SK-N-SH treated with all-trans-retinoic acid at 6 μM for 48 hours (cell line): Measurements from ENCODE around the gene CACNA1C.

ENCODE experiments used
- ATAC-seq: fragments of 200-7000 bp; cut with Tn5 transposase; 3 replicates; pipeline ENCODE4 v1.9.1; 2020; ENCODE audit warnings: mild to moderate bottlenecking, moderate library complexity
- ARNTL ChIP-seq: fragments of 450-650 bp; formaldehyde crosslinking; IDR thresholded peaks from 2 replicates; pipeline ENCODE4 v1.5.0; 2020; ENCODE audit warnings: low read depth, mild to moderate bottlenecking, moderate library complexity, borderline replicate concordance
- BACH2 ChIP-seq: fragments of 250-450 bp; sonication (Bioruptor Pico); IDR thresholded peaks from 2 replicates; pipeline ENCODE4 v1.9.0; 2021; ENCODE audit warnings: mild to moderate bottlenecking, borderline replicate concordance
- CSRNP3 ChIP-seq: fragments of 250-450 bp; sonication (Bioruptor Pico); IDR thresholded peaks from 2 replicates; pipeline ENCODE4 v1.5.1; 2021; ENCODE audit warnings: mild to moderate bottlenecking, moderate library complexity
- ESRRG ChIP-seq: fragments of 250-450 bp; sonication (Bioruptor Pico); IDR thresholded peaks from 2 replicates; pipeline ENCODE4 v1.6.1; 2021; ENCODE audit warnings: mild to moderate bottlenecking
- GLIS3 ChIP-seq: fragments of 250-450 bp; sonication (Bioruptor Pico); IDR thresholded peaks from 2 replicates; pipeline ENCODE4 v1.5.0; 2020; ENCODE audit warnings: mild to moderate bottlenecking, moderate library complexity
- ISL1 ChIP-seq: fragments of 250-450 bp; sonication (Bioruptor Pico); IDR thresholded peaks from 2 replicates; pipeline ENCODE4 v2.1.2; 2022; ENCODE audit warnings: mild to moderate bottlenecking, moderate library complexity
- PPARA ChIP-seq: fragments of 250-450 bp; sonication (Bioruptor Pico); IDR thresholded peaks from 2 replicates; pipeline ENCODE4 v1.5.0; 2020; ENCODE audit warnings: mild to moderate bottlenecking, borderline replicate concordance
- RARB ChIP-seq: fragments of 250-450 bp; sonication (Bioruptor Pico); IDR thresholded peaks from 2 replicates; pipeline ENCODE4 v1.8.0; 2021; ENCODE audit warnings: mild to moderate bottlenecking, moderate library complexity
- SNAI2 ChIP-seq: fragments of 250-450 bp; sonication (Bioruptor Pico); IDR thresholded peaks from 2 replicates; pipeline ENCODE4 v1.5.0; 2020; ENCODE audit warnings: mild to moderate bottlenecking, moderate library complexity
- TCF4 ChIP-seq: fragments of 250-450 bp; sonication (Bioruptor Pico); IDR thresholded peaks from 2 replicates; pipeline ENCODE4 v1.8.0; 2021; ENCODE audit warnings: mild to moderate bottlenecking, moderate library complexity, borderline replicate concordance
- TOX ChIP-seq: fragments of 250-450 bp; sonication (Bioruptor Pico); IDR thresholded peaks from 2 replicates; pipeline ENCODE4 v1.8.0; 2021; ENCODE audit warnings: mild to moderate bottlenecking, moderate library complexity, borderline replicate concordance
- TSHZ2 ChIP-seq: fragments of 250-450 bp; sonication (Bioruptor Pico); IDR thresholded peaks from 2 replicates; pipeline ENCODE4 v1.5.0; 2020; ENCODE audit warnings: mild to moderate bottlenecking, moderate library complexity
- ZC3H10 ChIP-seq: fragments of 250-450 bp; sonication (Bioruptor Pico); IDR thresholded peaks from 2 replicates; pipeline ENCODE4 v1.5.1; 2021; ENCODE audit warnings: mild to moderate bottlenecking, moderate library complexity
- ZFP3 ChIP-seq: fragments of 250-450 bp; sonication (Bioruptor Pico); IDR thresholded peaks from 2 replicates; pipeline ENCODE4 v1.5.0; 2020; ENCODE audit warnings: mild to moderate bottlenecking, moderate library complexity
- ZNF565 ChIP-seq: fragments of 450-650 bp; formaldehyde crosslinking; conservative IDR thresholded peaks from 2 replicates; pipeline ENCODE4 v1.5.0; 2020; ENCODE audit warnings: low read depth, mild to moderate bottlenecking, moderate library complexity
- ZNF70 ChIP-seq: fragments of 450-650 bp; formaldehyde crosslinking; IDR thresholded peaks from 2 replicates; pipeline ENCODE4 v1.5.0; 2020; ENCODE audit warnings: mild to moderate bottlenecking, moderate library complexity
- ZNF8 ChIP-seq: fragments of 450-650 bp; formaldehyde crosslinking; IDR thresholded peaks from 2 replicates; pipeline ENCODE4 v1.5.0; 2020; ENCODE audit warnings: mild to moderate bottlenecking, moderate library complexity
- TF ChIP-seq, protein P1 (sequence below): fragments of 250-450 bp; sonication (Bioruptor Pico); IDR thresholded peaks from 2 replicates; pipeline ENCODE4 v1.5.1; 2020; ENCODE audit warnings: low read depth, mild to moderate bottlenecking, moderate library complexity
- TF ChIP-seq, protein P2 (sequence below): fragments of 250-450 bp; sonication (Bioruptor Pico); IDR thresholded peaks from 2 replicates; pipeline ENCODE4 v1.8.0; 2020; ENCODE audit warnings: mild to moderate bottlenecking, moderate library complexity, borderline replicate concordance

The CACNA1C gene

GRCh38 chr12:2286461-2287131, 233.8 kb downstream of the CACNA1C start:
- ATAC-seq = no peak
- TF ChIP-seq ZNF8 = no peak
- TF ChIP-seq ZC3H10 (CRISPR knock-in tag) = no peak
- TF ChIP-seq TSHZ2 (CRISPR knock-in tag) = no peak
- no peak for TF ChIP-seq RARB (CRISPR knock-in tag)
- no peak for TF ChIP-seq TOX (CRISPR knock-in tag)
- no peak for TF ChIP-seq CSRNP3
- TF ChIP-seq ESRRG (CRISPR knock-in tag) = no peak
- TF ChIP-seq, protein P1, sequence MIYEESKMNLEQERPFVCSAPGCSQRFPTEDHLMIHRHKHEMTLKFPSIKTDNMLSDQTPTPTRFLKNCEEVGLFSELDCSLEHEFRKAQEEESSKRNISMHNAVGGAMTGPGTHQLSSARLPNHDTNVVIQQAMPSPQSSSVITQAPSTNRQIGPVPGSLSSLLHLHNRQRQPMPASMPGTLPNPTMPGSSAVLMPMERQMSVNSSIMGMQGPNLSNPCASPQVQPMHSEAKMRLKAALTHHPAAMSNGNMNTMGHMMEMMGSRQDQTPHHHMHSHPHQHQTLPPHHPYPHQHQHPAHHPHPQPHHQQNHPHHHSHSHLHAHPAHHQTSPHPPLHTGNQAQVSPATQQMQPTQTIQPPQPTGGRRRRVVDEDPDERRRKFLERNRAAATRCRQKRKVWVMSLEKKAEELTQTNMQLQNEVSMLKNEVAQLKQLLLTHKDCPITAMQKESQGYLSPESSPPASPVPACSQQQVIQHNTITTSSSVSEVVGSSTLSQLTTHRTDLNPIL (CRISPR knock-in tag) = no peak
- no peak for TF ChIP-seq GLIS3 (CRISPR knock-in tag)
- TF ChIP-seq, protein P2, sequence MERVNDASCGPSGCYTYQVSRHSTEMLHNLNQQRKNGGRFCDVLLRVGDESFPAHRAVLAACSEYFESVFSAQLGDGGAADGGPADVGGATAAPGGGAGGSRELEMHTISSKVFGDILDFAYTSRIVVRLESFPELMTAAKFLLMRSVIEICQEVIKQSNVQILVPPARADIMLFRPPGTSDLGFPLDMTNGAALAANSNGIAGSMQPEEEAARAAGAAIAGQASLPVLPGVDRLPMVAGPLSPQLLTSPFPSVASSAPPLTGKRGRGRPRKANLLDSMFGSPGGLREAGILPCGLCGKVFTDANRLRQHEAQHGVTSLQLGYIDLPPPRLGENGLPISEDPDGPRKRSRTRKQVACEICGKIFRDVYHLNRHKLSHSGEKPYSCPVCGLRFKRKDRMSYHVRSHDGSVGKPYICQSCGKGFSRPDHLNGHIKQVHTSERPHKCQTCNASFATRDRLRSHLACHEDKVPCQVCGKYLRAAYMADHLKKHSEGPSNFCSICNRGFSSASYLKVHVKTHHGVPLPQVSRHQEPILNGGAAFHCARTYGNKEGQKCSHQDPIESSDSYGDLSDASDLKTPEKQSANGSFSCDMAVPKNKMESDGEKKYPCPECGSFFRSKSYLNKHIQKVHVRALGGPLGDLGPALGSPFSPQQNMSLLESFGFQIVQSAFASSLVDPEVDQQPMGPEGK (CRISPR knock-in tag) = no peak
- TF ChIP-seq SNAI2 = no peak
- TF ChIP-seq ARNTL = no peak
- no peak for TF ChIP-seq BACH2

DNA sequence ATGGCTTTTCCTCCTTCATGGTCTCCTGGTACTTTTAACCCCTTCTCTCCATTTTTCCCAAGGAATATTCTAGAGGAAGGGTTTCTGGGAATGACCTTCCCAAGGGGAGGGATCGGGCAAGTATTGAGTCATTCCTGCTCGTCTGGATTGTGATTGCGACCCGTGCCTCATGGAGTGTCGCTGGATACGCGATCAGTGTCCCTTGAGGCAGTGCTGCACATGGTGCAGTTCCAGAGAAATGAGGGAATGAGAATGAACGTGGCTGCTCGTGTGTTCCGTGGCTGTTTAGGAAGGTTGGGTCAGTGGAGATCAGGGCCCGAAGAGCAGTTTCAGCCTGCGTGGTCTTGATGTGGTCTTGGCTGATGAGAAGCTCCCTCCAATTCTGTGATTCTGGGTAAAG, 234.4 kb downstream of the CACNA1C start:
- no peak for ATAC-seq
- TF ChIP-seq ZNF70 (CRISPR knock-in tag) (no peak), PPARA (CRISPR knock-in tag) (no peak), CSRNP3 (no peak), ZFP3 (CRISPR knock-in tag) (no peak), ZC3H10 (CRISPR knock-in tag) (no peak), ISL1 (CRISPR knock-in tag) (no peak), ZNF565 (CRISPR knock-in tag) (no peak), GLIS3 (CRISPR knock-in tag) (no peak), SNAI2 (no peak), TOX (CRISPR knock-in tag) (no peak), ZNF8 (no peak), ARNTL (no peak), BACH2 (no peak), ESRRG (CRISPR knock-in tag) (no peak)
- TF ChIP-seq, protein P1 (CRISPR knock-in tag) = no peak
- TF ChIP-seq, all 23 proteins: peak for 0

DNA sequence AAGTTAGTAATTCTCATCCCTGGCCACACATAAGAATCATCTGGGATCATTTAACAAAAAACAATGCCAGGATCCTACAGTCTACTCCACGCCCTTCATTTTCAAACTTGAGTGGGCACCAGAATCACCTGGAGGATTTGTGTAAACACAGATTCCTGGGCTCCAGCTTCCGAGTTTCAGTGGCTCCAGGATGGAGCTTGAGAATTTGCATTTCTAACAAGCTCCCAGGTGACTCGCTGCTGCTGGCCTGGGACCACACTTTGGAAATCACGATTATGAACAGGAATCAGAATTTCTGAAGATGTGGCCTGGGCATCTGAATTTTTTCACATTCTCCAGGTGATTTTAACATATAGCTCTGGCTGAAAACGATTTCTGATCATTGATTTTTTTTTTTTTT, 234.8 kb downstream of the CACNA1C start:
- no peak for ATAC-seq
- TF ChIP-seq ZFP3 (CRISPR knock-in tag) (no peak), TCF4 (CRISPR knock-in tag) (no peak)
